ENCODE data around the gene ERICH6B. TPM values are rescaled to one million over a fixed set of nuclear protein-coding genes. Genes with fewer than 3 reads are reported as not detected.
"Not testable (repeated sequence)": the region's sequence is repeated elsewhere in the genome, so short reads cannot be mapped to it uniquely, and the experiment has no call there.

ERICH6B gene
- not detected for polyA plus RNA-seq

DNA sequence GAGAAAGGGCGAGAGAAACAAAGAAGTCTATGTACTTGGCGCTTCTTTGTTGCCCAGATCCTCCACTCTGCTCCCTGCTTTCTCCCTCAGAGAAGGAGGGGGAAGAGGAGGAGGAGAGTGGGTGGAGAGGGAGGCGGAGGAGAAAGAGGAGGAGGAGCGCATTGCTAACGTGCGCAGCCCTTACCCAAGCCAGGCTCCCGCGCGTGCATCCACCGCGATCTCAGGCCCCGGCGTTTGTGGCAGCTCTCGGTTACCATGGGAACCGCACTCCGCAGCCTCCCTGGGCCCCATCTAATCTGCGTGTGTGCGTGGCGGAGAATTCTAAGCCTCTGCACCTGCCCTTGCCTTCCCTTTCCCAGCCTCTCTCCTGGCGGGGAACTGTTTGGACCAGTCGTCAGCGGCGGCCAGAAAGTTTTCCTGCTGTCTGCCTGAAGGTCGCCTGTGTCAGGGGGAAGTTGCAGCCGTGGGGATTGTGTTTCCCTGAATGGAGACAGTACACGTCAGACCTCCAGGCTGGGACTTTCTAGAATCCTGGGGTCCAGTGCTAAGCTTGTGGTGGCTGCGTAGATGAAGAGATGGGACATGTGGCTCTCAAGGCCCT is at the start of gene ERICH6B:
Gene ERICH6B, minus strand, starts transcription at position 239 of the 601 bp plus-strand sequence. CDS start 18,734 bp downstream, outside the sequence.
- no peak within 1 kb of the TSS for H3K27ac ChIP-seq (ENCODE audit: low read depth, low read length)
- 5 to 6% (median 5%) methylated on average over 25 to 27 of the region's 27 CpGs for WGBS, 3 donors

DNA sequence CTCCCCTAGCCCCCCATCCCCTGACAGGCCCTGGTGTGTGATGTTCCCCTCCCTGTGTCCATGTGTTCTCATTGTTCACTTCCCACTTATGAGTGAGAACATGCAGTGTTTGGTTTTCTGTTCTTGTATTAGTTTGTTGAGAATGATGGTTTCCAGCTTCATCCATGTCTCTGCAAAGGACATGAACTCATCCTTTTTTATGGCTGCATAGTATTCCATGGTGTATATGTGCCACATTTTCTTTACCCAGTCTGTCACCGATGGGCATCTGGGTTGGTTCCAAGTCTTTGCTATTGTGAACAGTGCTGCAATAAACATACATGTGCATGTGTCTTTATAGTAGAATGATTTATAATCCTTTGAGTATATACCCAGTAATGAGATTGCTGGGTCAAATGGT is 47.4 kb upstream of the ERICH6B start:
- not testable (repeated sequence) for H3K27ac ChIP-seq (ENCODE audit: low read depth, low read length)
- WGBS, 3 donors: 97 to 100% (median 100%) methylated on average over 1 of the region's 1 CpG

DNA sequence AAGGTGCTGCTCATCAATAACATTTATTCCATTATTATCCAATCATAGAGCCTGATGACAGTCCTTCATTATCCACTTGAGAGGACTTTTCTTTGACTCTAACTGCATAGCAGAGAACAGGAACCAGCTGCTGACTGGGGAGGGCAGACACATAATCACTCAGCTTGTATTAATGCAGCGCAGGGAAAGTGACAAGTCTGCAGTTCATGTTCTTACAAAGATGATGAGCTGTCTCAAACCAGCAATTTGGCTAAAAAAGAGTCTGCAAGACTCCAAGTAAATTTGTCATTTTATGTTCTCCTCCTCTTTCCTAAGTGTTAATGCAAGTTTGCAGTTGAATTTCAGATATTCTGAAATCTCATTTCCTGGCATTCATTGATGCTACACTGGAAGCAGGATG is 46.6 kb upstream of the ERICH6B start:
- no peak overlapping the region for H3K27ac ChIP-seq (ENCODE audit: low read depth, low read length)
- 63 to 83% (median 77%) methylated on average over 1 of the region's 1 CpG for WGBS, 3 donors

DNA sequence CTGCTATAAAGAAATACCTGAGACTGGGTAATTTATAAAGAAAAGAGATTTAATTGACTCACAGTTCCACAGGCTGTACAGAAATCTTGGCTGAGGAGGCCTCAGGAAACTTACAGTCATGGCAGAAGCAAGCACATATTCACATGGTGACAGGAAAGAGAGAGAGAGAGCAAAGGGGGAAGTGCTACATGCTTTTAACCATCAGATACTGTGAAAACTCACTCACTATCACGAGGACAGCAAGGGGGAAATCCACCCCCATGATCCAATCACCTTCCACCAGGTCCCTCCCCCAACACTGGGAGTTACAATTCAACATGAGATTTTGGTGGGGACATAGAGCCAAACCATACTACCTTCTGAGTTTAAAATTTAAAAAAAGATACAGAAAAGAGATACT is 44.9 kb upstream of the ERICH6B start:
- not testable (repeated sequence) for H3K27ac ChIP-seq (ENCODE audit: low read depth, low read length)
- 29 to 30% (median 29%) methylated on average over 1 of the region's 1 CpG for WGBS, 3 donors

DNA sequence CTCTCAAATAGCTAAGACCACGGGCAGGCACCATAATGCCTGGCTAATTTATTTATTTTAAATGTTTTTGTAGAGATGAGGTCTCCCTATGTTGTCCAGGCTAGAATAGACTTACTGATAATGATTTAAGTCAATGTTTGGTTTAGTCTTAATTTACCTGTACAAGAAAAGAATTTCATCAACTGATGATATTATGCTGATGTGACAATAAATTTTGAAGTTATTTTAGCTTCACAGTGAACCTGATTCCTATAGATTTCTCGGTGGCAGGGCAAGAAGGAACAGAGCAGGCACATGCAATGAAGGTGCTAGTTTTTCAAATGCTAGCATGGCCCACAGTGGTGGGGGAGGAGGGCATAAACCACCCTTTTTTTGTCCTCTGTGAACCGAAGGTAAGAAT is 44.0 kb upstream of the ERICH6B start:
- H3K27ac ChIP-seq (ENCODE audit: low read depth, low read length): no peak overlapping the region
- WGBS, 3 donors: 42 to 83% (median 81%) methylated on average over 3 of the region's 3 CpGs

DNA sequence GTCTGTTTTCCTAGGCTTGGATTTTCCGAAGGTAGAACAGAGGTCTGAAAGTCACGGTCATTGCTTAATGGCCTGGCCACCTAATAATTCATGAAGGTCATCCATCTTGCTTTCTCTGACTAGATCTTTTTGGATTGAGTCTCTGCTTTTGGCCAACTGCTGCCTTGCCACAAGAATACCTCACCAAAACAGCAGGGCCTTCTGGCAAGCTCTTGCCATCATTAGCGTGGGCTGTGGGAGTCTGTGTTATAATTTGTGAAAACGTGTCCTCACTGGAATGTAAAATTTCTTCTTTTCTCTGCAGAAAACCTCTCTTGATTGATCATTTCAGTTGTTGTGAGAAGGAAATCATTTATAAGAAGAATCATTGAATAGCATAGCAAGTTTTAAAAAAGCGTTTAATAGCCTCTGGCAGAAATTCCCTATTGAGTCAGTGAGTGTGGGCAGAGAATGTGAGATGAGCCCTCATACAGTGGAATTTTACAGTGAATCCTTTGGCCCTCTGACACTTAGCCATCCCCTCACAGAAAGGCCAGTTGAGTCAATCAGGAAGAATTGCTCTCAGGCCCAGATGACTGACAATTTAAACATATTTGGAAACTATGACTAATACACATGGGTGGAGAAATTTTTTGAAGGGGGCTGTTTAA is 43.2 kb upstream of the ERICH6B start:
- no peak overlapping the region for H3K27ac ChIP-seq (ENCODE audit: low read depth, low read length)
- 79 to 87% (median 84%) methylated on average over 5 of the region's 5 CpGs for WGBS, 3 donors

DNA sequence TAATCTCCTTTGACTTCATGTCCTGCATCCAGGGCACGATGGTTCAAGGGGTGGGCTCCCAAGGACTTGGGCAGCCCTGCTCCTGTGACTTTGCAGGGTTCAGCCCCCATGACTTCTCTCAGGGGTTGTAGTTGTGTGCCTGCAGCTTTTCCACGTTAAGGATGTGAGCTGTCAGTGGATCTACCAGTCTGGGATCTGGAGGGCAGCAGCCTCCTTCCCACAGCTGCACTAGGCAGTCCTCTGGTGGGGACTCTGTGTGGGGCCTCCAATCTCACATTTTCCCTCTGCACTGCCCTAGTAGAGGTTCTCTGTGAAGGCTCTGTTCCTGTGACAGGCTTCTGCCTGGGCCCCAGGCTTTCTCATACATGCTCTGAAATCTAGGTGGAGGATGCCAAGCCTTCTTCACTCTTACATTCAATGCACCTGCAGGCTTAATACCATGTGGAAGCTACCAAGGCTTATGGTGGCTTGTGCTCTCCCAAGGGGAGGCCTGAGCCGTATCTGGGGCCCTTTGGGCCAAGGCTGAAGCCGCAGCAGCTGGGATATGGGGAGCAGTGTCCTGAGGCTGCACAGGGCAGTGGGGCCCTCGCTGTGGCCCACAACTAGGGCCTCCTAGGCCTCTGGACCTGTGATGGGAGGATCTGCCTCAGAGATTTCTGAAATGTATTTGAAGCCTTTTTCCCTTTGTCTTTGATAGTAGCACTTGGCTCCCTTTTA is 39.3 kb upstream of the ERICH6B start:
- no peak overlapping the region for H3K27ac ChIP-seq (ENCODE audit: low read depth, low read length)
- WGBS, 3 donors: 78 to 87% (median 80%) methylated on average over 5 of the region's 5 CpGs

DNA sequence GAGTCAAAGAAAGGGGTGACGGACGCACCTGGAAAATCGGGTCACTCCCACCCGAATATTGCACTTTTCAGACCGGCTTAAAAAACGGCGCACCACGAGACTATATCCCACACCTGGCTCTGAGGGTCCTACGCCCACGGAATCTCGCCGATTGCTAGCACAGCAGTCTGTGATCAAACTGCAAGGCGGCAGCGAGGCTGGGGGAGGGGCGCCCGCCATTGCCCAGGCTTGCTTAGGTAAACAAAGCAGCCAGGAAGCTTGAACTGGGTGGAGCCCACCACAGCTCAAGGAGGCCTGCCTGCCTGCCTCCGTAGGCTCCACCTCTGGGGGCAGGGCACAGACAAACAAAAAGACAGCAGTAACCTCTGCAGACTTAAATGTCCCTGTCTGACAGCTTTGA is 29.7 kb upstream of the ERICH6B start:
- not testable (repeated sequence) for H3K27ac ChIP-seq (ENCODE audit: low read depth, low read length)
- 83 to 85% (median 83%) methylated on average over 7 to 15 of the region's 17 CpGs for WGBS, 3 donors

DNA sequence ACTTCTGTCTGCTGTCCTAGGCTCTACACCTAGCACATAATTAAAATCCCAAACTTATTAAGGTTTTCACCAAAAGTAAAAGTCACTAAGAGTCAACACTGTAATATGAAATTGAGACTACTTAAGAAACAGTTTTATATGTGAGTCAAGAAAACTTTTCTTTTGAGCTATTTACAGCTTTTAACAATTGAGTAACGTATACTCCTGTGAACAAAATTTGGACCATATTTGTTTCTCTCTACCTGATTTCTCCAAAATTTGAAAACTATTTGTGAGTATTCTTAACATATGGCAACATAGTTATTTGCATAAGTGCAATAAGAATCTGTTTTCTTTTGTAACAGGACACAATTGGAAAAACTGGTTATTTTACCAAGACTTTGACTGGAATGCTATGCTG is 26.6 kb upstream of the ERICH6B start:
- 89 to 95% (median 93%) methylated on average over 1 of the region's 1 CpG for WGBS, 3 donors
- not testable (repeated sequence) for H3K27ac ChIP-seq (ENCODE audit: low read depth, low read length)

DNA sequence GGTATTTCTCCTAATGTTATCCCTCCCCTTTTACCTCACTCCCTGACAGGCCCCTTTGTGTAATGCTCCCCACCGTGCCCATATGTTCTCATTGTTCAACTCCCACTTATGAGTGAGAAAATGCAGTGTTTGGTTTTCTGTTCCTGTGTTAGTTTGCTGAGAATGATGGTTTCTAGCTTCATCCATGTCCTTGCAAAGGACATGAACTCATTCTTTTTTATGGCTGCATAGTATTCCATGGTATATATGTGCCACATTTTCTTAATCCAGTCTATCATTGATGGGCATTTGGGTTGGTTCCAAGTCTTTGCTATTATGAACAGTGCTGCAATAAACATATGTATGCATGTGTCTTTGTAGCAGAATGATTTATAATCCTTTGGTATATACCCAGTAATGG is 19.8 kb upstream of the ERICH6B start:
- not testable (repeated sequence) for H3K27ac ChIP-seq (ENCODE audit: low read depth, low read length)
- WGBS, 3 donors: 87 to 94% (median 94%) methylated on average over 1 of the region's 1 CpG

DNA sequence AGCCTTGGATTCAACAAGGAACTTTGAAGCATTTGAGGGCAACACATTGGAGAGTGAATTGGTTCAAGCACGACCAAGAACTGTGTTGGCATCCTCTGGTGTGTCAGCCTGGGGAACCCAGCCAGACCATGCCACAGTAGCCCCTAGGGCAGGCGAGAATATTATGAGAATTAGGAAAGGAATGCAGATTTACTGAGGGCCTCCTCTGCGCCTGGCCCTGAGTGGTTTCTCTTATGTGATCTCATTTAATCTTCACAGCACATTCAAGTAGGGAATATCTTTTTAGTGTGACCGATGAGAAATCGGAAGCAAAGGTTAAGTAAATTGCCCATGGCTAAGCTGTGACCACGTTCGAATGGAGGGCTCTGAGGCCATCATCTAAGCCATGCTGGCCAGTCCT is 15.3 kb upstream of the ERICH6B start:
- 77 to 88% (median 84%) methylated on average over 7 of the region's 7 CpGs for WGBS, 3 donors
- no peak overlapping the region for H3K27ac ChIP-seq (ENCODE audit: low read depth, low read length)

DNA sequence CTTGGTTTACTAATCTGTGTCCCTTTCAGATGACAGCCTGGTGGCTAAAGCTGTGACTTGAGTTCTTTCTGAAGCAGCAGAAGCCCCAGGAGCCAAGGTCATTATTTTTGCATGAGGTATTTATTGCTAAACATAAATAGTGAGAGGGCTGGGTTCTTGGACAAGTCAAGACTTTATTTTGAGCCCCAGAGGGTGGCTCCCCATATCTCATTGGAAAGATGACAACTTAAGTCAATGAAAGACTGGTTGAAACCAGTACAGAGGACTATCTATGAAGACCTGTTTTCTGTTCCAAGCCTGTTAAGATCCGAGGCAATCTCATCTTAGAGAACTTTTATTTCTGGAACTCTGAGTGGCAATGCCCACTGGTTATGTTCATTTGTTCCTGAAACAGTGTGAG is 14.4 kb upstream of the ERICH6B start:
- no peak overlapping the region for H3K27ac ChIP-seq (ENCODE audit: low read depth, low read length)
- WGBS, 3 donors: 60 to 80% (median 70%) methylated on average over 1 of the region's 1 CpG

DNA sequence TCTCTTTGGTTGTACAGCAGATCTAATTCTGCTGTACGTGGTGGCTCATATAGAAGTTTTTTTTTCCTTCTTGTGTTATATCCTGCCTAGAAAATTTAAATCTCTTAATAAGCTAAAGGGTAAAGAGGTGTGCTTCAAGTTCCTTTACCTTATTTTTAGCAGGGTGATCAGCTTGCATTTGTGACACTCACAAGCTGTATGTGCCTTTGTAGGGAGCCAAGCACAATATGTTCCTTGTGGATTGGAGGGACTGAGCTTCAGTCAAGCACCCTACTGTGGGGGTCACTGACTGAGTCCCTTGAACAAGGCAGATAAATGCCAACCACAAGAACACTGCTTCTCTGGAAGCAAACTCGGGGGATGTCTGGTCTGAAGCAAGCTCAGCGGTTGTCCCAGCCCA is 12.6 kb upstream of the ERICH6B start:
- 90 to 91% (median 91%) methylated on average over 3 of the region's 3 CpGs for WGBS, 3 donors
- H3K27ac ChIP-seq (ENCODE audit: low read depth, low read length): no peak overlapping the region

DNA sequence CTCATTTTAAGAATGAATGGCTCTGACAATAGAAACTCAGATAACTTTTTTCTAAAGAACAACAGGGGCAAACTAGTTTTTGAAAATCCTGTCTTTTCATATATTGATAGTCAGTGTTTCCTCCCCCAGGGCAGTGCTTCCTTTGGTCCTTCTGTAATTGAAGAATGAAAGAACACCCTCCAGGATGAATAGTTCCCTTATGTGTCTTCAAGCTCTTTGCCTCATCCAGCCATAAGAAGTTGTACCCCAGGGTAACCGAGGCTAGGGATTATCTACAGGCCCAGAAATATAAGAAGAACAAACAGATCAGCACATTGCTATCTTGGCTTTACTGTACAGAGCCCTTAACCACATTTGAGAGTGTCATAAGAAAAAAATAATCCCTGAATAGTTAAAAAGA is 12.1 kb upstream of the ERICH6B start:
- WGBS, 3 donors: 73 to 83% (median 78%) methylated on average over 1 of the region's 1 CpG
- H3K27ac ChIP-seq (ENCODE audit: low read depth, low read length): no peak overlapping the region

DNA sequence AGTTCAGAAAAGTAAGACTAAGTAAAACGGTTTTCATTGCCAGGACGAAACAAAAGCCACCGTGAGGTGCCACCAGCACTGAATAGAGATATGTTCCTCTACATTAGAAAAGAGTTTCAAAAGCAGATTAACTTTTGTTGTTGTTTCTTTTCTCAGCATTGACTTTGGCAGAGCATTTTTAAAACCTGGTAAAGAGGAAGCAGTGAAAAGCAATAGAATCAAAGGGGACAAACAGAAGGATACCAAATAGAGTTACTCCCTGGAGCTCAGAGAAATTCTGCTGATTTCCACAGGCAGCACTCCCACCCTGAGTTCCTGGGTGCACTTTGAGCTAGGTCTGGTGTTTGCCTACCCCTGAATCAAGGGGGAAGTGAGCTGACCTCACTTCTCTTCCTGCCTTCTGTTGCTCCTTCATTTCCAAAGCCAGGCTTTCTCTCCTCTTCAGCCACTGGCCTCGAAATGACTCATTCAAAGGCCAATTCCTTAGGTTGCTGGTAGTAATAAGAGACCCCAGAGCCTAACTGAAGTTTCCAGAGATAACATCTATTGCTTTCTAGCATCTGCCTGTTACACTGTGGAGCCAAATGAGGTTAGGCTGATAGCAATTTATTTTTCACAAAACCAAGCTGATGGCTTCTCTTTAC is 11.3 kb upstream of the ERICH6B start:
- 33 to 53% (median 50%) methylated on average over 4 of the region's 4 CpGs for WGBS, 3 donors

DNA sequence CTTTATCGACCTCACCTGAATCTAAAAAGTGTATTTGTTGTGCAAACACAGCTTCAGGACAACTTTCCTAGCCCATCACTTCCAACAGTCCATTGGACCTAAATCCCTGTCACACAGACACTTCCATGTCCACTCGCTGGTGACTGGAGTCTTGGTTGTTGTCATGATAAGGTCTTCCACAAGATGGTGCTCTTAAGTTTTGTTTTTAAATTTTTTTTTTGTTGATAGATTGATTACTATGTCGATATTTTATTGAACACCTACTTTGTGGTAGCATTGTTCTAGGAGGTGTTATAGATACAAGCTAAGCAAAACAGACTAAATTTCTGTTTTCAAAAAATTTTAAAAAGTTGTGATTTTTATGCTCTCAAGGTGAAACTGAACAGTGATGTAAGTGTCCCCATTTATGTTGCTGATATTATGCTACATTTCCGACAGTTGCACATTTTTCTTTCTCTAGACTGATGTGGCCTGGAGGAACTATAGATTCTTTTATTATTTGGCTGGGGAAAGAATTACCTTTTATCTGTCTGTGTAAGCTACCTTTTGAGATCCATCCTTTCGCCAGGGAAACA is 8.1 kb upstream of the ERICH6B start:
- 40 to 46% (median 44%) methylated on average over 5 of the region's 5 CpGs for WGBS, 3 donors
- no peak overlapping the region for H3K27ac ChIP-seq (ENCODE audit: low read depth, low read length)

More for the DNA sequence above, 11.3 kb upstream of the ERICH6B start:
- no peak overlapping the region for H3K27ac ChIP-seq (ENCODE audit: low read depth, low read length)

DNA sequence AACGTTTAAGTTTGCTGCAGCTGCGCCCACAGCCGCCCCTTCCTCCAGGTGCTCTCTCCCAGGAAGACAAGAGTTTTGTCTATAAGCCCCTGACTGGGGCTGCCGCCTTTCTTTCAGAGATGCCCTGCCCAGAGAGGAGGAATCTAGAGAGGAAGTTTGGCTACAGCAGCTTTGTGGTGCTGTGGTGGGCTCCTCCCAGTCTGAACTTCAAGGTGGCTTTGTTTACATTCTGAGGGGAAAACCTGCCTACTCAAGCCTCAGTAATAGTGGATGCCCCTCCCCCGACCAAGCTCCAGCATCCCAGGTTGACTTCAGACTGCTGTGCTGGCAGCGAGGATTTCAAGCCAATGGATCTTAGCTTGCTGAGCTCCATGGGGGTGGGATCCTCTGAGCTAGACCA is 6.4 kb upstream of the ERICH6B start:
- H3K27ac ChIP-seq (ENCODE audit: low read depth, low read length): no peak overlapping the region
- 21 to 44% (median 22%) methylated on average over 6 of the region's 6 CpGs for WGBS, 3 donors

DNA sequence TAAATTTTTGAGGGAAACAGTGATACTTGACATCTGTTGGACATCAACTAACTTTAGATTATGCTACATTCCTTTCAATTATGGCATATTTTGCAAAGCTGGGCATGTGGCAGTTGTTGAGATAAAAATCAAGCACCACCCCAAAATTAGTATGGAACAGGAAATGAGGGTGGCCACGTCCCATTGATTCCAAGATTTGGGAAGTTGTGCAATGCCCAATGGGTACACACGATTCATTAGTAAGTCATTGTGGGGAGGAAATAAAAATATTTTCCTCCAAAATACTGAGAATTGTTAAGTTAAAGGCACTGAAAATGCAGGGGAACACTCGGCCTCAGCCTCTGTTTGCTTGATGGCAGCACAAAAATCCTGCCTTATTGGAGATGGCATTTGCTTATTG is 7.6 kb downstream of the ERICH6B start:
- WGBS, 3 donors: 50 to 65% (median 50%) methylated on average over 3 of the region's 3 CpGs
- H3K27ac ChIP-seq (ENCODE audit: low read depth, low read length): no peak overlapping the region

DNA sequence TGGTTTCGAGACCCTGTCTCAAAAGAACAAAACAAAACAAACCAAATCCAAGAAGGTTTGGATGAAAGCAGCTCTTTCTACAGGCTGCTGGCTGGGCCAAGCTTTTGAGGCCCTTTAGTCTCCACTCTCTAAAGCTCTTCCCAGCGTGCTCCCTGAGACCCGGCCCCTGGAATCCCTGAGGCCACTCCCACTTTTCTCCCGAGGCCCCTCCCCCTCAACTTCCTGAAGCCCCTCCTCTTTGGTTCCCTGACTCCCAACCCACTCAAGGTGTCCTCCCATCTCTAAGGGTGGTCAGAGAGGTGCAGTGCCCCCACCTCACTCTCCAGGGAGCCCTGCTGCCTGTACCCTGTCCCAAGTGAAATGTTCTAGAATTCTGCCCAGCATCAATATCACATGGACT is 10.6 kb downstream of the ERICH6B start:
- 59 to 72% (median 67%) methylated on average over 4 of the region's 4 CpGs for whole genome bisulfite sequencing, 3 donors
- no peak overlapping the region for H3K27ac ChIP-seq (ENCODE audit: low read depth, low read length)
